ENCODE results near the gene CCDC172.

The CCDC172 gene

GRCh38 chr10:116325987-116326386 lies 1.7 kb downstream of the CCDC172 start:
- TF ChIP-seq CTCF (IDR thresholded peaks at IDR 0.05; ENCODE audit: insufficient read depth, low read depth, low read length, missing control alignments): no peak
- no peak overlapping the region for H3K4me3 ChIP-seq (ENCODE audit: low read length)
- DNase-seq (ENCODE audit: low read depth): no peak

GRCh38 chr10:116329153-116329552 lies 4.9 kb downstream of the CCDC172 start:
- H3K4me3 ChIP-seq (ENCODE audit: low read length): no peak overlapping the region
- DNase-seq (ENCODE audit: low read depth): no peak
- no peak for TF ChIP-seq CTCF (IDR thresholded peaks at IDR 0.05; ENCODE audit: insufficient read depth, low read depth, low read length, missing control alignments)

GRCh38 chr10:116331815-116332214 lies 7.6 kb downstream of the CCDC172 start:
- peak; percentile 4 for DNase-seq (ENCODE audit: low read depth)
- no peak for TF ChIP-seq CTCF (IDR thresholded peaks at IDR 0.05; ENCODE audit: insufficient read depth, low read depth, low read length, missing control alignments)
- no peak overlapping the region for H3K4me3 ChIP-seq (ENCODE audit: low read length)

GRCh38 chr10:116336866-116337265 lies 12.6 kb downstream of the CCDC172 start:
- no peak for TF ChIP-seq CTCF (IDR thresholded peaks at IDR 0.05; ENCODE audit: insufficient read depth, low read depth, low read length, missing control alignments)
- no peak for DNase-seq (ENCODE audit: low read depth)
- no peak overlapping the region for H3K4me3 ChIP-seq (ENCODE audit: low read length)

GRCh38 chr10:116352125-116352524 lies 27.9 kb downstream of the CCDC172 start:
- TF ChIP-seq CTCF (IDR thresholded peaks at IDR 0.05; ENCODE audit: insufficient read depth, low read depth, low read length, missing control alignments): no peak
- DNase-seq (ENCODE audit: low read depth): no peak
- H3K4me3 ChIP-seq (ENCODE audit: low read length): no peak overlapping the region

- H3K4me3 ChIP-seq (ENCODE audit: low read length): no peak overlapping the region
- peak; percentile 94 for DNase-seq (ENCODE audit: low read depth)
- no peak for TF ChIP-seq CTCF (IDR thresholded peaks at IDR 0.05; ENCODE audit: insufficient read depth, low read depth, low read length, missing control alignments)
Measured at GRCh38 chr10:116353817-116354216, 29.6 kb downstream of the CCDC172 start.

GRCh38 chr10:116355341-116355740 lies 31.1 kb downstream of the CCDC172 start:
- H3K4me3 ChIP-seq (ENCODE audit: low read length): no peak overlapping the region
- DNase-seq (ENCODE audit: low read depth): no peak
- TF ChIP-seq CTCF (IDR thresholded peaks at IDR 0.05; ENCODE audit: insufficient read depth, low read depth, low read length, missing control alignments): no peak

Measured in epithelial cell of esophagus (primary cell).